HG02870 (cell line): ENCODE data around the gene RHOJ.
"Not testable (repeated sequence)": the region's sequence is repeated elsewhere in the genome, so short reads cannot be mapped to it uniquely, and the experiment has no call there.

ENCODE experiments used
- ATAC-seq: cut with Tn5 transposase; IDR thresholded peaks from one replicate; pipeline ENCODE4 v1.9.1; 2021; ENCODE audit warnings: mild to moderate bottlenecking, moderate library complexity; ENCODE audit not compliant: unreplicated experiment

The RHOJ gene

DNA sequence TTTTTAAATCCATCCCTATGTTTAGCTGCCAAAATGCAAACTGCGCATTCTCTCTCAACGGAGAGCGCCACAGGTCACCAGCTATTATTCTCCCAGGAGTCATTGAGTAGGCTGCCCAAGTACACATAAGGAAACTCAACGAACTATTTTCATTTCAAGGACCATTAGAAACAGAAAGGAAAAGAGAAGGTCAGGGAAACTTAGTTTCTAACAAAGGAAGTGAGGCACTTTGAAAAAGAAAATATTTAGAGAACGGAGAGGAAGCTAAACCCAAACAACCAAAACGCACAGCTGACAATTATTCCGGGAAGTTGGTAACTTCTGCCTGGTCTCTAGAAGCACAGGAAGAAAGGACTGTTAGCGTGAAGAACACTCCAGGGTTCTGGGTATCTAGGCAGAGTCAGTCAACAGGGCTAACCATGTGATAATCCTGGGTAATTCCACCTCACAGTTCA, 91.0 kb downstream of the RHOJ start:
- no peak for ATAC-seq

DNA sequence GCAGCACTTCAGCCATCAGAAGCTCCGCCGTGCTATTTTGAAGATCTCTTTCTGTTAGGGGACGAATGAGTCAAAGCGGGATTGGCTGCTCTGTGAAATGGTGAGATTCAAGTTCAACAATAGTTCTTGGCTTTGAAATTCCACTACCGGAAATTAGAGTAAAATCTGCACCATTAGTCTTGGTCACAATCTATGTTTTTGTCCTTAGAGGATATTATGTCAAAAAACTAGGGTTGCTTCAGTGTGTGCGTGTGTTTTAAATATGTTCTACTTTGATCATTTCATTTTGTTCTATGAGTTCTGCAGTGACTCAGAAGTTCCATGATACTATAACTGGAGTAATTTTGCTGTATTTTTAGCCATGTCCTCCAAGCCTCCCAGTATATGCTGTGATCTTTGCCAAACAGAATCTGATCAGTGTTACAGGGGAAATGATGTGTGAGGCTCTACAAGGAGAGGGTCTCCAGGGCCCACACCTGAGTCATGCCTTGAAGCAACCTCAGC, 91.9 kb downstream of the RHOJ start:
- ATAC-seq, result no peak

DNA sequence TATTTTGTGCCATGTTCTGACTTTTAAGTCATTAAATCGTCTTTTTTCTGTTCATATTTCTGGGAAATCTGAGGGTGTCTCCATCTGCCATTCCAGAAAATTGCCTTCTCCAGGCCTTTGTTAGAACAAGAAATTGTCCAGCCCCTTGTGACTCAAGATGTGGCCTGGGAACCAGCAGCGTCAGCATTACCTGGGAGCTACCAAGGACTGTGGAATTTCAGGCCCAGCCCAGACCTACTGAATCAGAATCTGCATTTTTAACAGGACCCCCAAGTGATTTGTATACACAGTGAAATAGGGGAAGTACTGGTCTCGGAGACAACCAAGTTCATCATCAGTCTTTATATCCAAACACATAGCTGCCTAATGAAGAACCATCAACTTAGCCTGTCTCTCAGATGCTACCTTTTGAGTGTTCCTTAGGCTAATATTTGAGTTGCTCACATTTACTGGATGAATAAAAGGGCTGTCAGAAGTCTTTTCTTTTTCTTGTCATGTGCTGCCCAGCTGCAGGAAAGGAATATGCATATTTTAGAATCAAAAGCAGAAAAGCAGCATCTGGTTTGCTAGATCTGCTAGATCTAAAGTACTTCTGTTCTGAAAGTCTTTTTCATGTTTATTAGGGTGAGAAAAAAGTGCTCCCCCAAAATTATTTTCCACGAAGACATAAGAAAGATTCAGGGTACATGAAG, 93.3 kb downstream of the RHOJ start:
- no peak for ATAC-seq

DNA sequence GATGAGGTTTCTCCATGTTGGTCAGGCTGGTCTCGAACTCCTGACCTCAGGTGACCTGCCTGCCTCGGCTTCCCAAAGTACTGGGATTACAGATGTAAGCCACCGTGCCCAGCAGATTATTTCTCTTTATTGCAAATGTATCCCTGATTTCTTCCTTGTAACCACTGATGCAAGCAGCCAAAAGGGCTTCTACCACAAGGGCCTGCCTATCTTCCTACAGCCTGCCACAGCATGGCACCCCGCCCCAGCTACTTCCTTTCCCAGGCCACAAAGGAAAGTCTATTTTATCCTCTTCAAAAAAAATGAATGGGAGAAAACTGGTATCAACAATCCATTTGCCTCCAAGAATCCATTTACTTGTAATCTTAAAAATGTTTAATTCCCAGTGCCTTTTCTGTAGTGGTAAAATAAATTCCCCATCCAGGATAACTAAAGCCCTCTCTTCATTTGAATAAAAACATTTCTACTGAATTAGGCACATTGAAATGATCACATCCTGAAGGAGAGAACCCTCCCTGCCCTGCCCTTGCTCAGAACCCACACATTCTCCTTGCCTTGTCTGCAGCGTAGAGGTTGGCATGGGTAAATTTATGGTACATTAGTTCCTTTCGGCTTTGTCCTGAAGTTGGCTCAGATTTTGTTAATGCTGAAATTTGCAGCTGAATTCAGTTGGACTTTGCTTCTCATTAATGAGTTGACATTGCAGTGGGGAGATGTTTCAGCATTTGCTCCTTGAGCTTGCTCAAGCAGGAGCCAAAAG, 95.3 kb downstream of the RHOJ start:
- no peak for ATAC-seq

DNA sequence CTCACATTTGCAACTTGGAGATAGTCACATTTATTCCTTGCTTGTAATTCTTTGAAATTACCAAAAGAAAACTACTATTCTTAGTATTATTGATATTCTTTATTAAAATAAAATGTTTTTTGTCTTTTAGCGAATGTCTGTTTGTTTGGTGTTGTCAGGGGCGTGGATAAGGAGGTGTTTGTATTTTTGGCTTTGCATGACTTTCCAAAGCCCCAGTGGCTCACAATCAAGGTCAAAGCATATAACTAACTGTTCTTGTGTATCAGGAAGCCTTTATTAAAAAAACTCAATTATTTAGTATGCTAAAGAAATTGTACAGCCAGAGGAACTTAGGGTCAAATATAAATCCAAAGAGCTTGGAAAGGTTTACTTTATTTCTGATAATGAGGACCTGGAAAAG, 96.6 kb downstream of the RHOJ start:
- ATAC-seq, result no peak

DNA sequence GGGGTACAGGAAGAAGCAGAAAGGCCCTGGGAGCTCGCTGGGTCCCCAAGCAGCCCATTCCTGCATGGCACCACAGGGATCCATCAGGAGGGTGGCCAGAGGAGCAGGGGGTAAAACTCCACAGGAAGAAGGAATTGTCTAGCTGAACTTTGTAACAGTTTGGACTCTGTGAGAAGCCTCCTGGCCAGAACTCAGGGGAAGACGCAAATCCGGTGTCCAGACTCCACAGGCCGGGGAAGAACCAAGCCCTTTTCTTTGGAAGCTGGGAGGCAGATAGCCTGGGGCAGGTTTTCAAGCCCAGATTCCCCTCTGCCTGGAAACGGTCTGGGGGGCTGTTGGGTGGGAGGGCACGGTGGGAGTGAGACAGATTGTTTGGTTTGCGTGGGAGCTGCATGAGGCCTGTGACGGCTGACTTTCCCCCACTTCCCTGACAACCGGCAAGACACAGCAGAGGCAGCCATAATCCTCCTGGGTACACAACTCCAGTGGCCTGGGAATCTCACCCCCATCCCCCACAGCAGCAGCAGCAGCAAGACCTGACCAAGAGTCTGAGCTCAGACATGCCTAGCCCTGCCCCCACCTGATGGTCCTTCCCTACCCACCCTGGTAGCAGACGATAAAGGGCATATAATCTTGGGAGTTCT, 97.8 kb downstream of the RHOJ start:
- no peak for ATAC-seq

DNA sequence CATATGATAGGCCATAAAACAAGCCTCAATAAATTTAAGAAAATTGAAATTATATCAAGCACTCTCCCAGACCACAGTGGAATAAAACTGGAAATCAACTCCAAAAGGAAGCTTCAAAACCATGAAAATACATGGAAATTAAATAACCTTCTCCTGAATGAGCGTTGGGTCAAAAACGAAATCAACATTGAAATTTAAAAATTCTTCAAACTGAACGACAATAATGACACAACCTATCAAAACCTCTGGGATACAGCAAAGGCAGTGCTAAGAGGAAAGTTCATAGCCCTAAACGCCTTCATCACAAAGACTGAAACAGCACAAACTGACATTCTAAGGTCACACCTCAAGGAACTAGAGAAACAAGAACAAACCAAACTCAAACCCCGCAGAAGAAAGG, 100.2 kb downstream of the RHOJ start:
- ATAC-seq, result not testable (repeated sequence)

DNA sequence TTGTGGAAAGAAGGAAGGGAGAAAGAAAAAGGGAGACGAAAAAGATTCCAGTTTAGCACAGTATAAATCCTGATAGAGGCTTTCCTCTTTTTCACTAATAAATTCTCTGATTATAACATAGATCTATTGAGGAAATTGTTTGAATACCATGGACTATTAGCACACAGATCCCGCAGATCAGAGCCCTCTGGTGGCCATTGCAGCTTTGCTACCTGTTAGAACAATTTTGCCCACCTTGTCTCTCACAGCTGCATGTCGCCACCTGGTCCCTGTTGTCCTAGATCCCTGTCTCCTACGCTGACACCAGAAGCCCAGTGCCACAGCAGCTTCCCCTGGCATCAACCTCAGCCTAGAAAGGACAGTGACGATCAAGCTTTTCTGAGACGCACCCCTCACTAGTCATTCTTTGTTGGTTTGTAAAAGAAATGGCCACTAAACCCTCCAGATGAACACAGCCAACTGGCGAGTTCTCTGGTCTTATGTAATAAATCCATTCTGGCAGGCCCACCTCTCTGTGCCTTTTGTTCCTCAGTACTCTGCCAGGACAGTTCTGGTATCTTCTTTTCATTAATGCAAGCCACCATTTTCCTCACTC, 104.6 kb downstream of the RHOJ start:
- ATAC-seq, result no peak

DNA sequence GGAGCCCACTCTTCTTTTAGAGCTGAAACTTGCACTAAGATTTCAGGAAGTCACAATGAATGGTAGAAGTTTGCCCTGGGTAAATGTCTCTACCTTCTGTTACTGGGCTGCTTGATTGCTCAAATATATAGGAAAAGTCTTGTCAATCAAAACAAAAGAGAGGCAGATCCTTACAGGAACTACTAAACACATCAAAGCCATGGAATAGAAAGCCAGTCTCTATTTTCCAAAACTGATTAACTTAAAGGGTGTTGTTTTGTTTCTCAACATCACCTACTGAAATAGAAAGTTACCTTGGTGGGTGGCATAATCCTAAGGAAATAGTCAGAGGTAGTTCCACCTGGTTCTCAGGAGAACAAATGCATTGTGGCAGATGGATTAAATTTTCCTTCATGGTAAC, 114.6 kb downstream of the RHOJ start, which contains the start of gene GPHB5:
TSS of gene GPHB5 (minus strand) at position 101 of the 400 bp plus-strand sequence. CDS start 1,086 bp downstream, outside the sequence.
- ATAC-seq, result no peak

DNA sequence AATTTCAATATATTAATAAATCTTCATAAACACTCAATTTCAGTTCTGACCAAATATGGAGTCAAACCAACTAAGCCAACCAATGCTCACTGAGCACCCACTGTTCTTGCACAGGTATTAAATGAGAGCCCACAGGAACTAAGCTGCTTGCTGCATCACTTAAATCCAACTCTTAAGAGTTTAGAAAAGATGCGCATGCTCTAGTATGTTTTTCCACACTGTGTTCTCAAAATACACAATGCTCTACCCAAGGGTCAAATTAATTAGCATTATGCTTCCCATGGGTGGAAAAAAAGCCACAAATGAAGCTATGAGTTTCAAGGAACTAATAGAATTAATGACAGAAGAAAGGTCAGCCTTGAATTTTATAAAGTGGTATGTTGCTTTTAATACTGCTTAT, 118.2 kb downstream of the RHOJ start:
- no peak for ATAC-seq

DNA sequence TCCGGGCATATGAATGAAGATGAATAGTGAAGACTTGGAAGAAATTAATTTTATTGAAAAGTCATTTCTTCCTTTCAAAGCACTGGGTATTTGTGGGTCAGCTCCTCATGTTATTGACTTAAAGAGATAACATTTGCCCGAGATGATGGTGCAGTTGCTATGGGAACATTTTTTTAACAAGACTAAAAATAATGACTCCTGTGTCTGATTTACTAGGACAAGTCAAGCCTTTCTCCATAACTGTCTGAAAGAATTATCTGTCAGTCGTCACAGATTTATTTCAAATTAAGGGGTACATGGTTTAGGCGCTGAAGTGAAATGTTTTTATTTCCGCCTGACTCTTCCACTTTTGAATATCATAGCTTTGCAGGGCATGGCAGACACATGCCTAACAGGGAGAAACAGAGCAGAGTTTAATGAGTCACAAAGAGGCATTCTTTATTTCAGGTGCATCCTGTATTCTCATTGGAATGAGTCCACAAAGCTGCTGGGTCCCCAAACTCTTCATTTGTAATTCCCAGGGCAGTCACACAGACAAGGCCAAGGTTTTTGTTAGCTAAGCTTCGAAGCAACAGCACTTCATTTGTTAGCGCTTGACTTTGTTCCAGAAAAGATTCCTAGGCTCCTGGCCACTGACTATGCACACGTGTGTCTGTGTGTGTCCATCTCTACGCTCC, 118.8 kb downstream of the RHOJ start:
- no peak for ATAC-seq

DNA sequence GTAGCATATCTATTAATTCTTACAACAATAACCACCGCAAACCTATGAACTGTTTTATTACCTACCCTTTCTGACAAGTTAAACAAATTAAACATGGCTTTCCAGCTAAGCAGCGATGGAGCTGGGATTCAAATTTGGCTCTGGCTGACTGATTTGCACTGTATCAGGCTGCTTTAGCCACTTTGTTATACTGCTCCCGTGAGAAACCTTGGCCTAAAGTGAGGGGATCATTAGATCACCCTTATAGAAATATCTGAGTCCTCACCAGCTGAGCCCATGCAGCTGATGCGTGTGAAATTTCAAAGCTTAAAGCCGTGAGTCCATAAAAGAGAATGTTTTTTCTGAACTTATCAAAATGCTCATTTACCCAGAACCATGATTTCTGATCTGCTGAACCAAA, 122.6 kb downstream of the RHOJ start:
- ATAC-seq, result no peak

DNA sequence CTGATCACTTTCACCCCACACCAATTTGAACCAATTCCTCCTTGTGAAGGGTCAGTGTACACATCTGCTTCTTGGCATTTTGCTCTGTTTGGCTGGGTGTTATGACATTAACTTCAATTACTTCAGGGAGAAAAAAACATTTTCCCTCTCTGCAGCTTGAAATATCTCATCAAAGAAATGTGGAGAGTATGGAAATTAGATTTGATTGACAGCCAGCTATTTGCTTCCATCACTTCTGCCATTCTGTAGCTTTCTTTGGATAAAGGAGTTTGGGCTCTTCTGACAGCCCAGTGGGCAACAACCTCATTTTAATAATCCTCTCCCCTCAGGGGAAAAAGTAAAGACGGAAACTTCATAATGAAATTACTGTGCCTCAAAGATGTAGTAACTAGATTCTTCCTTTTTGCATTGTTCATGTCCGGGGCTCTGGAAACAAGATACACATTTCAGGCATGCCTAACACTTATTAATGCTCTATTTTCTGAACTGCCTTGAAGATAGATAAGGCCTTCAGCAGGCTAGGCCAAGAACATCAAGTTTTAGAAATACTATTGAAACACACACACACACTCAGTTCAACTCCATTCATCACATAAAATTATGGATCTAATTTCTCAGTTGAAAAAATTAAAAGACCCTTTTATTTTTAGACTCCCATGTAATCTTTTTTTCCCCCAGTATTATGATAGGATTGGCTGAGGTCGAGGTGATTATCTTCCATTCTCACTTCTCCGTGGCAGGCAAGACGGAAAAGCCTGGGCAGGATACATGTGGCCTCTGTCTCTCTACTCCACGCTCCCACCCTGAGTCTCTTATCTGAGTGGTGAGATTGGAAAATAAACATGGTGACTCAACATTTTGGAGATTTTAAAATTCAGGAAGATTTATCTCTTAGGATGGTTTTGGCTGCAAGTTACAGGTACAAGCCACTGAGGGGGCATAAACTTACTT, 124.8 kb downstream of the RHOJ start:
- ATAC-seq, result no peak

DNA sequence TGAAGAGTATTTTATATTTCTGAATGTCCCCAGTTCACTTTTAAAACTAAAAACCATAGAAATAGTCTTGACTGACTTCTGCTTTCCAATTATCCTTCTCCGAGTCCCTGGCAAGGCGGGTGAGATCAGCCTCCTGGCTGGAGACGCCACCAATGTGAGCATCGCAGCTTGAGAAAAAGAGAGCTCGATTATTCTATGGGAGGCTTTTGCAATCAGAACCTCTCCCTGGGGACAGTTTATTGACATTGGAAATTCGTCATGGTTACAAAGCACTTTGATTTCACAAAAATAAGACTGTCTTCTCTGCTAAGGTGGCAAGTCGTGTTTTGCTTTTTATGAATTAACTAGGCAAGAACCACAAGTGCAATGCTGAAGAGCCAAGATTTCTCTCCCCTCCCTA, 138.1 kb downstream of the RHOJ start:
- ATAC-seq, result no peak
